PC-3 (cell line): ENCODE measurements around the gene SPEF2. TPM values are rescaled to one million over a fixed set of nuclear protein-coding genes. Genes with fewer than 3 reads are reported as not detected.

Experiments
- ATAC-seq: fragments of 200-7000 bp; cut with Tn5 transposase; 2 replicates; pipeline ENCODE4 v1.9.1; 2020; ENCODE audit warnings: mild to moderate bottlenecking, moderate library complexity
- BruUV-seq: library from RNA; stranded (reverse); fragments of 400-500 nt; replicated peaks from 2 replicates; lab custom pipeline; 2021; lab: Mats Ljungman, UMichigan
- CTCF ChIA-PET: fragments of 300-600 bp; sonication (Branson Sonifier 250); formaldehyde crosslinking; loops from one replicate; lab custom pipeline; 2022; ENCODE audit warnings: antibody characterized with exemption; lab: Charles Lee
- POLR2A ChIA-PET: fragments of 300-600 bp; sonication (Branson Sonifier 250); formaldehyde crosslinking; loops from one replicate; lab custom pipeline; 2022; ENCODE audit warnings: antibody characterized with exemption; ENCODE audit not compliant: unreplicated experiment; lab: Charles Lee
- DNase-seq: peaks from one replicate; pipeline ENCODE4 v3.0.0-alpha.2; 2015
- H2AFZ ChIP-seq: fragments of 300-600 bp; sonication (generic); 2 replicates; pipeline ENCODE4 v1.6.0; 2016; ENCODE audit warnings: antibody characterized with exemption, low read length
- H3F3A ChIP-seq: fragments of 300-600 bp; sonication (generic); one replicate; pipeline ENCODE4 v1.6.0; 2017; ENCODE audit warnings: antibody characterized with exemption, low read length, control low read depth, mild to moderate bottlenecking; ENCODE audit not compliant: unreplicated experiment
- H3K27ac ChIP-seq: fragments of 300-600 bp; sonication (generic); 2 replicates; pipeline ENCODE4 v1.5.1; 2016; ENCODE audit warnings: mild to moderate bottlenecking, low read length
- H3K27me3 ChIP-seq: fragments of 300-600 bp; sonication (generic); 2 replicates; pipeline ENCODE4 v1.6.1; 2016; ENCODE audit warnings: low read length, mixed read lengths
- H3K36me3 ChIP-seq: fragments of 300-600 bp; sonication (generic); 2 replicates; pipeline ENCODE4 v1.6.1; 2016; ENCODE audit warnings: low read depth, mixed run types, low read length, mixed read lengths
- H3K4me1 ChIP-seq: fragments of 300-600 bp; sonication (generic); 2 replicates; pipeline ENCODE4 v1.5.1; 2016; ENCODE audit warnings: low read length; ENCODE audit not compliant: insufficient read depth
- H3K4me2 ChIP-seq: fragments of 300-600 bp; sonication (generic); 2 replicates; pipeline ENCODE4 v1.6.0; 2016; ENCODE audit warnings: low read length
- H3K4me3 ChIP-seq: fragments of 300-600 bp; sonication (generic); 2 replicates; pipeline ENCODE4 v1.5.1; 2016; ENCODE audit warnings: mild to moderate bottlenecking, low read length, mixed read lengths
- H3K79me2 ChIP-seq: fragments of 300-600 bp; sonication (generic); 2 replicates; pipeline ENCODE4 v1.6.1; 2017; ENCODE audit warnings: low read length, mixed read lengths
- H3K9ac ChIP-seq: fragments of 300-600 bp; sonication (generic); 2 replicates; pipeline ENCODE4 v1.6.0; 2016; ENCODE audit warnings: mild to moderate bottlenecking, low read length
- H3K9me2 ChIP-seq: fragments of 300-600 bp; sonication (generic); replicated peaks from 2 replicates; pipeline ENCODE4 v1.6.1; 2016; ENCODE audit warnings: mixed run types, low read length, mixed read lengths
- H3K9me3 ChIP-seq: fragments of 300-600 bp; sonication (generic); 2 replicates; pipeline ENCODE4 v1.6.1; 2016; ENCODE audit warnings: low read length, mixed read lengths
- H4K20me1 ChIP-seq: fragments of 300-600 bp; sonication (generic); 2 replicates; pipeline ENCODE4 v1.6.1; 2016; ENCODE audit warnings: low read length, mixed read lengths
- EZH2 ChIP-seq: fragments of 300-600 bp; sonication (generic); IDR thresholded peaks from one replicate; pipeline ENCODE4 v1.6.1; 2017; ENCODE audit warnings: antibody characterized with exemption, mild to moderate bottlenecking, low read length; ENCODE audit not compliant: unreplicated experiment
- EZH2phosphoT487 ChIP-seq: fragments of 300-600 bp; sonication (generic); IDR thresholded peaks from 2 replicates; pipeline ENCODE4 v1.6.1; 2018; ENCODE audit warnings: mild to moderate bottlenecking, antibody characterized with exemption, low read length, borderline replicate concordance
- intact Hi-C: fragments of 100-400 bp; cut with micrococcal nuclease; formaldehyde crosslinking; loops from 2 replicates; pipeline ENCODE4 v1.9.0; 2023
- total RNA-seq: library from RNA; depleted of rRNA; stranded (reverse); fragments of >200 nt; gene quantifications from 2 replicates; pipeline ENCODE4 v1.2.3, GENCODE V29; 2014
- TF ChIP-seq, protein P1 (sequence below): fragments of 300-600 bp; sonication (generic); conservative IDR thresholded peaks from 2 replicates; pipeline ENCODE4 v1.5.1; 2017; ENCODE audit warnings: antibody characterized with exemption, low read depth, mild to moderate bottlenecking, low read length

SPEF2 gene
- total RNA-seq, 1 experiment from 2014 or later: 2.3 TPM

DNA sequence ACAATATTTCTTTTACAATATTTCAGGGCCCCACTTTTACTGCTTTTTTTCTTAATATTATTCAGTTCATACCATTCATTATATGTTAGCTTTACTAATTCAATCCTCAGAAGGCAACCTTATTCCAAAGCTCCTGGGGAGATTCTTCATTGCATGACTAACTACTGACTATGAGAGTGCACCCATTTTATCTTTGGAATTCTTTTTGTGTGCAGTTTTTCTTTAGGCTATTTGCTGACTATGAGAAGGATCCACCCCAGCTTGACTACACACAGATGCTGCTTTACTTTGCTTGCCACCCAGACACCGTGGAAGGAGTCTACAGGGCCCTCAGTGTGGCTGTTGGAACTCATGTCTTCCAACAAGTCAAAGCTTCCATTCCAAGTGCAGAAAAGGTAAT, 182.1 kb downstream of the SPEF2 start:
- Histone ChIP-seq H3K79me2 (no peaks in the 10 kb centered on the region), H3K4me3 (no peak overlapping the region), H4K20me1 (no peaks in the 10 kb centered on the region), H3F3A (no peaks in the 10 kb centered on the region), H3K9me3 (no peaks in the 10 kb centered on the region), H3K9me2 (no peaks in the 10 kb centered on the region), H2AFZ (no peak overlapping the region), H3K9ac (no peak overlapping the region), H3K4me1 (no peaks in the 10 kb centered on the region), H3K4me2 (no peak overlapping the region), H3K27ac (no peak overlapping the region), H3K36me3 (no peaks in the 10 kb centered on the region), H3K27me3 (no peaks in the 10 kb centered on the region)
- BruUV-seq: no TSS peak
- intact Hi-C loops: no loop called here
- POLR2A ChIA-PET: interaction anchor here (0.6 kb wide), 1 partner anchor 10 kb away, joined by 4 read pairs; no protein-coding TSS in a partner anchor
- CTCF ChIA-PET: no interaction called here
- ATAC-seq (peak; percentile 37; the same call in 1 of the 2 replicates), DNase-seq (peak; percentile 27)
- TF ChIP-seq, protein P1, sequence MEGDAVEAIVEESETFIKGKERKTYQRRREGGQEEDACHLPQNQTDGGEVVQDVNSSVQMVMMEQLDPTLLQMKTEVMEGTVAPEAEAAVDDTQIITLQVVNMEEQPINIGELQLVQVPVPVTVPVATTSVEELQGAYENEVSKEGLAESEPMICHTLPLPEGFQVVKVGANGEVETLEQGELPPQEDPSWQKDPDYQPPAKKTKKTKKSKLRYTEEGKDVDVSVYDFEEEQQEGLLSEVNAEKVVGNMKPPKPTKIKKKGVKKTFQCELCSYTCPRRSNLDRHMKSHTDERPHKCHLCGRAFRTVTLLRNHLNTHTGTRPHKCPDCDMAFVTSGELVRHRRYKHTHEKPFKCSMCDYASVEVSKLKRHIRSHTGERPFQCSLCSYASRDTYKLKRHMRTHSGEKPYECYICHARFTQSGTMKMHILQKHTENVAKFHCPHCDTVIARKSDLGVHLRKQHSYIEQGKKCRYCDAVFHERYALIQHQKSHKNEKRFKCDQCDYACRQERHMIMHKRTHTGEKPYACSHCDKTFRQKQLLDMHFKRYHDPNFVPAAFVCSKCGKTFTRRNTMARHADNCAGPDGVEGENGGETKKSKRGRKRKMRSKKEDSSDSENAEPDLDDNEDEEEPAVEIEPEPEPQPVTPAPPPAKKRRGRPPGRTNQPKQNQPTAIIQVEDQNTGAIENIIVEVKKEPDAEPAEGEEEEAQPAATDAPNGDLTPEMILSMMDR: no peak
- no peak for TF ChIP-seq EZH2phosphoT487

DNA sequence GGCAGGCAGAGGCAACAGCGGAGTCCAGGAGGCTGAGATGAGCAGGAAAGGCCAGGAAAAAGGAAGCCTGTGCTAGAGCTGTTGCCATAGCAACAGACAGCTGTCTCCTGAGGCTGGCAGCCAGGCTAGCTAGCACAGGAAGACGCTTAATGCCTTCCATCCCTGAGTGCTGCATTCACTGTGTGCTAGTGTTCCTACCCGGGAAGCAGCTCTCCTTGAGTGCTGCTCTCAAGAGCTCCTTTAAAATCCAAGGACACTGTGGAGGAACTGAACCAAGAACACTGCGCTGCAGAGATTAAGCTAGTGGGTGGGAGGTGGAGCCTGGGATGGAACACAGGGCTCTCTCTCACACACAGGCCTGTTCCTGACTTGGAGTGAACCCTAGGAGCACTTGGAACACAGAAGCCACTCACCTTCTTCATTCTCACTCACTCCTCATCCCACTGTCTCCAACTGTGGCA, 185.6 kb downstream of the SPEF2 start:
- Histone ChIP-seq H3K9me3 (no peaks in the 10 kb centered on the region), H3K27me3 (no peaks in the 10 kb centered on the region), H2AFZ (no peak overlapping the region), H3K9ac (no peak overlapping the region), H3K4me3 (no peak overlapping the region), H3K4me1 (no peaks in the 10 kb centered on the region), H4K20me1 (no peaks in the 10 kb centered on the region), H3F3A (no peaks in the 10 kb centered on the region), H3K4me2 (no peak overlapping the region), H3K79me2 (no peaks in the 10 kb centered on the region), H3K9me2 (no peaks in the 10 kb centered on the region), H3K36me3 (no peaks in the 10 kb centered on the region), H3K27ac (no peak overlapping the region)
- ATAC-seq (no peak), DNase-seq (no peak)
- BruUV-seq: no TSS peak
- POLR2A ChIA-PET: no interaction called here
- intact Hi-C loops: no loop called here
- TF ChIP-seq EZH2phosphoT487 (no peak), EZH2 (no peak)
- CTCF ChIA-PET: no interaction called here

DNA sequence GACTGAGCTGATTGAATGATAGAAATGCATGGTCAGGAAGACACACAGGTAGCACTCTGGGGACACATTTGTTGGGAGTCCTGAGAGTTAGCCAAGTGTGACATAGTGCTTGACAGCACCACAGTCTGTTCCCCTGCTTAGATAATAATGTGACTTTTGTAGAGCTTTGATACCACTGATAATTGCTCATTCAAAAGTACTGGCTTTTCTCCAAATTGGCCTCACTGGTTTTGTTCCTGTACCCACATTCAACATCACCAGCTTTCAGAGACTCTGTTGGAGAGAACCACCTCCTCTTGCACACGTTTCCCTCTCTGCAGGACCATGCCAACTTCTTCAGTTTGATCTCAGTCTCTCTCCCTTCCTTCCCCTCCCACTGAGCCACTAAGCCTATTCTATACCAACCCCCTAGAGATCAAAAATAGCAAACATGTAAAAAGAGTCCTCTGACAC, 186.6 kb downstream of the SPEF2 start:
- ATAC-seq (peak; percentile 40), DNase-seq (no peak)
- H2AFZ ChIP-seq: no peak overlapping the region
- ChIA-PET CTCF (no interaction called here), POLR2A (no interaction called here)
- no peaks in the 10 kb centered on the region for H3K9me2 ChIP-seq
- H3K9ac ChIP-seq: no peak overlapping the region
- BruUV-seq: no TSS peak
- no peaks in the 10 kb centered on the region for H4K20me1 ChIP-seq
- TF ChIP-seq EZH2phosphoT487 (no peak), EZH2 (no peak)
- TF ChIP-seq, protein P1: no peak
- H3K9me3 ChIP-seq: no peaks in the 10 kb centered on the region
- H3K4me3 ChIP-seq: no peak overlapping the region
- intact Hi-C loops: no loop called here
- H3K4me1 ChIP-seq: no peaks in the 10 kb centered on the region
- no peak overlapping the region for H3K4me2 ChIP-seq
- no peaks in the 10 kb centered on the region for H3F3A ChIP-seq
- H3K79me2 ChIP-seq: no peaks in the 10 kb centered on the region
- no peaks in the 10 kb centered on the region for H3K36me3 ChIP-seq
- H3K27ac ChIP-seq: no peak overlapping the region
- H3K27me3 ChIP-seq: no peaks in the 10 kb centered on the region
